Colonic mucosa (tissue), 4 donors: Measurements from ENCODE around the gene MORN5. TPM values are rescaled to one million over a fixed set of nuclear protein-coding genes. Genes with fewer than 3 reads are reported as not detected.

Source experiments
- DNase-seq: peaks from one replicate; pipeline ENCODE4 v3.0.0-alpha.2; 2020
- H3K27ac ChIP-seq: fragments of 200-600 bp; one replicate; pipeline ENCODE4 v1.8.0; 2021
- H3K27me3 ChIP-seq: fragments of 200-600 bp; one replicate; pipeline ENCODE4 v1.8.0; 2021
- H3K36me3 ChIP-seq: fragments of 200-600 bp; one replicate; pipeline ENCODE4 v1.8.0; 2021
- H3K4me1 ChIP-seq: fragments of 200-600 bp; one replicate; pipeline ENCODE4 v1.8.0; 2021; ENCODE audit warnings: mild to moderate bottlenecking
- H3K4me3 ChIP-seq: fragments of 200-600 bp; one replicate; pipeline ENCODE4 v1.8.0; 2021
- H3K9ac ChIP-seq, 2 donors: one replicate each; pipeline ENCODE4 v1.7.0; 2013; ENCODE audit warnings: control low read depth in 2 of 2, low read depth in 2 of 2, low read length in 2 of 2
- H3K9me3 ChIP-seq: fragments of 200-600 bp; one replicate; pipeline ENCODE4 v1.8.0; 2021
- CTCF ChIP-seq: fragments of 200-600 bp; IDR thresholded peaks from one replicate; pipeline ENCODE4 v1.8.0; 2022; ENCODE audit warnings: antibody characterized with exemption, mild to moderate bottlenecking
- intact Hi-C: fragments of 100-400 bp; cut with DNase I; formaldehyde crosslinking; loops from one replicate; pipeline ENCODE4 v1.14.1; 2022
- total RNA-seq, 2 donors: library from RNA; stranded (reverse); fragmentation: NEBNext Ultra II Directional in 1 of 2; extraction: Animal tissue kit (Norgen Biotek cat#: 25700) in 1 of 2; gene quantifications; one replicate each; pipeline ENCODE4 v1.2.1, GENCODE V29; 2021
- donor health status: healthy.
- donor health status: DM: no; HTN: no; CAD: no.
- donor health status: DM: no; HTN: no; CAD: no.

Gene MORN5
- total RNA-seq, 2 donors from 2014 or later, result 7.0 TPM; not detected in 1

DNA sequence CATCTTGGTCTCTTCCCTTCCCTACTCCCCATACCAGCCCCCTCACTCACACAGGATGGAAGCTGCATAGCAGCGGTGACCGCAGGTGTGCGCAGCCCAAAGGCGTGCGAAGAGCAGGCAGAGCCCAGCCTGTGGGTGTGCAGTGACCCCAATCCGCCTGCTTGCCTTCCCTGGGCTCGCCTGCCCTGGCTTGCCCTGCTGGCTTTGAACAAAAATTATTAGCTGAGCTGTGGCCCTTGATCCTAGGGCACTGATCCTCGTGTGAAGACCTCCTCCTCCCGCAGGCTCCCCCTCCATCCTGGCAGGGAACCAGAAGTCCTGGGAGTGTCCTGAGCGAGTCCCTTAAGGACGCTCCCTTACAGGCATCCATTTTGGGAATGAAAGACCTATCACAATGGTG lies 31.9 kb downstream of the MORN5 start:
- no peak for DNase-seq

GRCh38 chr9:122192261-122192875 lies 32.7 kb downstream of the MORN5 start:
- Histone ChIP-seq H3K4me3 (no peak overlapping the region), H3K27me3 (no peaks in the 10 kb centered on the region), H3K36me3 (no peaks in the 10 kb centered on the region), H3K9me3 (no peaks in the 10 kb centered on the region), H3K9ac (no peak overlapping the region), H3K4me1 (no peaks in the 10 kb centered on the region), H3K27ac (no peak overlapping the region)
- intact Hi-C loops, result no loop called here
- TF ChIP-seq CTCF, result no peak
- no peak for DNase-seq

More for the DNA sequence above, 31.9 kb downstream of the MORN5 start:
- no peak overlapping the region for H3K9ac ChIP-seq
- H3K27ac ChIP-seq, result no peak overlapping the region
- intact Hi-C loops, result no loop called here
- no peaks in the 10 kb centered on the region for H3K9me3 ChIP-seq
- no peaks in the 10 kb centered on the region for H3K27me3 ChIP-seq
- no peaks in the 10 kb centered on the region for H3K36me3 ChIP-seq
- no peak overlapping the region for H3K4me3 ChIP-seq
- H3K4me1 ChIP-seq, result no peaks in the 10 kb centered on the region
- TF ChIP-seq CTCF, result no peak

DNA sequence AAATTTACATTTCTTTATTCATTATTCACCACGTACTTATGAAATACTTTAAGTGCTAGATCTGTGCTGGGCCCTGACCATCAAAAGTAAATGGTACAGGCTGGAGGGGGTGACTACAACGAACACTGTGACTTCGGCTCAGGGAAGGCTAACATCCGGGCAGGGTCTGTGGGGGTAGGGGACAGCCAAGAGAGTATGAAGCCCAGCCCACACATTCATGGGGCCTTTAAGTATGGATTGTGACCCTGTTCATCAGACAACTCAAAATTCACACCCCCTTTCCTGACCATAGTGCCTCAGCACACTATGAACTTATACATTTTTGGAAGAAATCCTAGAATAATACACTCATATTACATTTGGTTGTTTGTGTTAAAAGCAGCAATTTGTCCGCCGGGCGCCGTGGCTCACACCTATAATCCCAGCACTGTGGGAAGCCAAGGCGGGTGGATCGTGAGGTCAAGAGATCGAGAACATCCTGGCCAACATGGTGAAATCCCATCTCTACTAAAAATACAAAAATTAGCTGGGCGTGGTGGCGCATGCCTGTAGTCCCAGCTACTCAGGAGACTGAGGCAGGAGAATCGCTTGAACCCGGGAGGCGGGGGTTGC lies 33.3 kb downstream of the MORN5 start:
- Histone ChIP-seq H3K27me3 (no peaks in the 10 kb centered on the region), H3K27ac (no peak overlapping the region), H3K4me3 (no peak overlapping the region), H3K9me3 (no peaks in the 10 kb centered on the region), H3K36me3 (no peaks in the 10 kb centered on the region), H3K9ac (no peak overlapping the region), H3K4me1 (no peaks in the 10 kb centered on the region)
- no peak for TF ChIP-seq CTCF
- intact Hi-C loops, result no loop called here
- no peak for DNase-seq

DNA sequence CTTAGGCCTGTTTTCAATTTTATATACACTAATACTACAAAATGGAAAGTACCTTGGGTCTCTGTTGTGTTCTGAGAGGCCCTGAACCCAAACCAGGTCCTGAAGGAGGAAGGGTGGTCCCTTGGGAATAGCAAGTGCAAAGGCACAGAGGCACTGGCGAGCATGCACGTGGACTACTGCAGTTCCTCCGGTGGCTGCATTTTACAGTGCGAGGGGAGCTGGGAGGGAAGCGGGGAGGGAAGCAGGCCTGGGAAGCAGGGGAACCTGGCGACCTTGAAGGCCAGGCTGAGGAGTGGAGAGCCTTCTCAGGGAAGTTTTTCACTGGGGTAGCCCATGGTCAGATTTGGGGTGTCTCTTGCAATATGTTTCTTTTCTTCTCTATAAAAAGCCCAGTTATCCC lies 33.9 kb downstream of the MORN5 start:
- no peak for TF ChIP-seq CTCF

GRCh38 chr9:122195875-122196274 lies 36.2 kb downstream of the MORN5 start:
- no peak overlapping the region for H3K4me3 ChIP-seq
- no peaks in the 10 kb centered on the region for H3K9me3 ChIP-seq
- no peak for TF ChIP-seq CTCF
- H3K27me3 ChIP-seq, result no peaks in the 10 kb centered on the region
- no peak for DNase-seq
- intact Hi-C loops, result no loop called here
- no peak overlapping the region for H3K27ac ChIP-seq
- no peaks in the 10 kb centered on the region for H3K36me3 ChIP-seq
- H3K9ac ChIP-seq, result no peak overlapping the region
- H3K4me1 ChIP-seq, result no peaks in the 10 kb centered on the region

More for the DNA sequence above, 33.9 kb downstream of the MORN5 start:
- DNase-seq, result no peak
- no peak overlapping the region for H3K27ac ChIP-seq
- H3K27me3 ChIP-seq, result no peaks in the 10 kb centered on the region
- intact Hi-C loops, result no loop called here
- no peak overlapping the region for H3K4me3 ChIP-seq
- no peak overlapping the region for H3K9ac ChIP-seq
- no peaks in the 10 kb centered on the region for H3K4me1 ChIP-seq
- H3K9me3 ChIP-seq, result no peaks in the 10 kb centered on the region
- H3K36me3 ChIP-seq, result no peaks in the 10 kb centered on the region
